SH-SY5Y (cell line): ENCODE results near the gene PCDH9.

Source experiments
- GATA2 ChIP-seq: IDR thresholded peaks from 2 replicates; pipeline ENCODE4 v1.6.1; 2011; ENCODE audit warnings: mild to moderate bottlenecking, low read depth, low read length
- GATA3 ChIP-seq: IDR thresholded peaks from 2 replicates; pipeline ENCODE4 v1.6.1; 2011; ENCODE audit warnings: low read depth, mild to moderate bottlenecking, low read length, moderate library complexity

GRCh38 chr13:66577358-66577757 is 652.8 kb downstream of the PCDH9 start:
- no peak for TF ChIP-seq GATA2
- TF ChIP-seq GATA3, result no peak
